Activated CD4-positive, alpha-beta T cell treated with anti-CD3 and anti-CD28 coated beads, Interleukin-10, Interleukin-2, amounts not matched to agents 100 ng/mL and 50 ng/mL, durations not matched to agents 16 hours and 8 hours (primary cell): ENCODE measurements around the gene ZBTB20.

Source experiments
- DNase-seq: peaks from one replicate; pipeline ENCODE4 v3.0.0-alpha.2; 2020

ZBTB20 gene

DNA sequence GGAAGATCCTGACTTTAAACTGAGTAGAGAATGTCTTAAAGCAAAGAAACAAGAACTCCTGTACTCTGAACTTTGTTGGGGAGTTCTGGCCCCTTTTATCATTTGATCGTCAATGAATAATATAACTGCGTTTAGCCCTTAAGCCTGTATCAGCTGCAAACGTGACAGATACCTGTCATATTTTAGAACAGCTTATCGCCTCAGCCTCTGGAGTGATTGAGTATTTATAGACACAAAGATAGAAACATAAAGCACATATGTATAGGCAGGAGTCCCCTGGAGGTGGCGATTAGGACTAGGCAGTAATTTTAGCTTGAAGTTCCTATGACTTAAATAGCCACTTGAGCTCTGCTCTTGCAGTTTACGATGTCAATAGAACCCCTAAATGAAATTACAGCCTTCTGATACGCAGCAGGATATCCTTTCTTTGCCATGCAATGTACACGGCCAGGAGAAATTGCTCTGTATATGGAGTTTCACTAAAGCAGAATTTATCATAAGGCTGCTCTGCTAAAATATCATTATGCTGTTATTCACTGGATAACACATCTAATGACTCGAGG is 531.5 kb downstream of the ZBTB20 start:
- no peak for DNase-seq

DNA sequence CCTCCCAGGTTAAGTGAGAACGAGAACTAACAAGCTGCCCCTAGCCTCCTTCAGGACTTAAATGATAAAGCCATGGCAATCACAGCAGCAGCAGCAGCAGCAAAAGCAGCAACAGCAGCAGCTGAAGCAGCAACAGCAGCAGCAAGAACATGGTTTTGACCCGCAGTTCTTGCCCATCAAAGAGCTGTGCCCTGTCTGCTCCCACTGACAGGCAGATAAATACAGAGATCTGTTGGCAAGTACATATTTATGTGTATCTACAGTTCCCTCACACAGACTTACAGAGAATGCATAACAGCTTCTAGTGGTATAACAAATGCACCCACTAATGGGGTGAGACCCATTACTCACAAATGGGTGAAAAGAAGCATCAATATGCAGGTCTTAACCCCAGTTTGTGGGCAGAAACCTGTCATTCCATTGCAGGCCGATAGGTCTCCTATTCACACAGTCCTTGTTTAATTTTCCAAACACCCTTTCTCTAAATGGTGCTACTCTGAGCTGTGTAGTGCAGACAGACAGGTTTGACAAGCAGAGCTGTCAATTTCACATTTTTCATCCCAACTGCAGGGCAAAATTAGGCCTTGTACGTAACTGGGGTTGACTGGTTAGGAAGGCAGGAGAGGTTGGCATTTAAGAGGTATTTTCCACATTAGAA is 537.0 kb downstream of the ZBTB20 start:
- DNase-seq, result no peak

DNA sequence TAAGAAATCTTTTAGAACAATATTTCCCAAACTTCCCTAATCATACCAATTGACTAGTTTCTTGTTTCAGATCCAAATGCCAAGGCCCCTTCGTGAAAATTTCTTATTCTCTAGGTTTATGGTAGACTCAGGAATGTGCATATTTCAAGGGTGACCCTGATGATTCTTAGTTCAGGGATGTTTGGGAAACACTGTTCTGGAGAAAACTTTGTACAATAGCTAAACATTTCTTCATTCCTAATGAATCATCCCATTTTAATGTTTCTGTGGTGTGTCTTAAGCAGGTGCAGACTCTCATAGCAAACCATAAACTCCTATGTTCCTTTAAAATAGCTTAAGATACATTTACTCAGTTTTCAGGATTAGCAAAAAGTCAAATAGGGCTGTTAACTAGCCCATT is 538.8 kb downstream of the ZBTB20 start:
- no peak for DNase-seq

DNA sequence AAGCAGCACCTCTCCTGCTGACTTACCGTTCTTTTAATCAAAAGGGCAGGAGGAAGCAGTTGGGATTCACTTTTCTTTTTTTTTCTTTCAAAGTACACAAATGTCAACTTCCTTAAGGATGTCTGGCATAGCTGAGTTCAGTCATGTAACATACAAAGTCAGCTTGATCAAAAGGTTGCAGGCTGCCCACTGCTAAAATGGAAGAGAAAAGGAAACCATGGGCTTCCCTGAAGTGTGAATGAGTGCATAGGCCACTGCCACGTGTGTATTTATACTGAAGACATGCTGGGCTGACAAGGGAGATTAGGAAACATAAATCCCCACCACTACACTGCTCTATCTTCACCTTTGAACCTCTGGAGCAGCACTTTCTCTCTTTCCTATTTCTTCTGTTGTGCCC is 540.8 kb downstream of the ZBTB20 start:
- no peak for DNase-seq

DNA sequence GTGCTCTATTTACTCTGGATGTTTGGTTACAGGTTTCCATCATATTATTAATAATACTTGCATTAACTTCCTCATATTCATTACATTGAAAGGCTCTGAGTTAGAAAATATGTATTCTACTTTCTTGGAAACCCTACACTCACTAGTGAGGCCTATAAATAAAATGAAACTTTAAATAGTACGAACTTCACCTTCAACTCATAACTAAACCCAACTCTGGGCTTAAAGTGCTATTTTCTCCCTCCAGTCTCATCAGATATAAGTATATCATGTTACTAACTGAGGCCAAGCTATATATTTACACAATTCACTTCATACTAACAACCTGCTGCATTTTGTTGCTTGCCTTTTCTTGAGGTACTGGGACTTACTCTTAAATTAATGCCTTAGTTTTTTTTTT is 546.5 kb downstream of the ZBTB20 start:
- DNase-seq, result no peak

DNA sequence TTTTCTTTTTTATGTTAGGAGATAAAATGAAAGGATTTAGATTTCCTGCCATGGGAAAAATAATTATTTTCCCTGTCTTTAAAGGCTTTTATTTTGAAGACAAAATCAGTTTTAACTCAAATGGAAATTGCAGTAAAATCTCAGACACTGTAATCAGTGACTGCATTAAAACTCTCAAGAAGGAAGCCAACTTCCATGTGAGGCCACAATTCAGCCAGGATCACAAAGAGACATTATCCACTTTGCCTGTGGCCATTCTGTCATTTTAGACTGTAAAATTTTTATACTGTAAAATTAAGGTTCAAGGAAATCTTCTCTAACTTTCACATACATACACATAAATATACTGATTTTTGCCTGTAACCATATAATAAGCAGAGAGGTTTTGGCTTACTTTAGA is 549.2 kb downstream of the ZBTB20 start:
- DNase-seq, result no peak

DNA sequence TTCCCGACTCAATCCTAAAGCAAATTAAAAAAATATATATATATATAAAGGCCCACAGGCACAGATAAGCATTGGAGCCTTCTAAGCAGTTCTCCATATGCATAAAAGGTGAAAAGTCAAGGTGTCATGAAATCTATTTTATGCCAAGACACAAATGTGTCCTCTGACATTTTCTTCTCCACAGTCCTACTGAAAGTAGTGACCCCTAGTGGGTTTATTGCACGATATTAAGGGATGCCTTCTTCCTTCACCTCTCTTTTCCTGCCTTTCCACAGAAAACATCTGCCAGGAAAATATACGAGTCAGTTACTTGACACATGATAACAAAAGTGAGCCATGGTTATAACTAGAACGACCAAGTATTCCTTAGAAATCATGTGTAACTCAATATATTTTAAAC is 550.1 kb downstream of the ZBTB20 start:
- no peak for DNase-seq

DNA sequence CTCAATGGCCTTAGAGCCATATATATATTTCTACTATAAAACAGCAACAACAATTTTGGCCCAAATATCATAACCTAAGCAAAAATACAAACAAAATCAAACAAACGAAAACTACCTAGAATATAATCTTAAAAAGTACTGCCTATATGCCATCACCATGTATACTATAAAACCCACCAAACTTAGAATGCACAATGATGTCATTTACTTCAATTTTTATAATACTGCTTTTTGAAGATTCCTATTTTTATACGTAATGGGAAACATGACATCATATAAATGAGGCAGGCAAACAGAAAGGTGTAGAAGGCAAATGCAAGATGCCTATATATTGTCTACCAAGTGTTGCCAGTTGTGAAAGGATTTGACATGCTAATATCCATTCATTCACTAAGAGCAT is 550.9 kb downstream of the ZBTB20 start:
- no peak for DNase-seq

DNA sequence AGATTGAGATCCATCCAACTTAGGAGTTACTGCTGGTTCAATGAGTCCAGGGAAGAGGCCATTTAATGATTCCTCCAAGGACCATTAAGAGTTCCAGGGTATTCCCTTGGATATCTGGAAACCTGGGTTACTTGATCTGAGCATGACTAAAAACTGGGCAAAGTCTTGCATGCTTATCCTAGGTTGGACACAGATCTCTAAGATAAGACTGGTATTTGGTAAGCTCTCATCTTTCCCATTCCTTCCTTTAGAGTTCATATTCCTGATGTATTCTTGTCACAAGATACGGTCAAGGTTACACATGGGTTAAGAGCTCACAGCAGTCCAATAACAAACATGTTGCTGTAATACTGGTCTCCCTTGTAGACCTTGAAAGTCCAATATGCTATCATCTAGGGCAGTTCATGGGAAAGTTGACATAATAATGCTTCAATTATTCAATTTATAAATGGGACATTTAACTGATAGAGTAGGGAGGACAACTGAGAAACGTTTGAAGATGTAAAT is 551.5 kb downstream of the ZBTB20 start:
- no peak for DNase-seq

DNA sequence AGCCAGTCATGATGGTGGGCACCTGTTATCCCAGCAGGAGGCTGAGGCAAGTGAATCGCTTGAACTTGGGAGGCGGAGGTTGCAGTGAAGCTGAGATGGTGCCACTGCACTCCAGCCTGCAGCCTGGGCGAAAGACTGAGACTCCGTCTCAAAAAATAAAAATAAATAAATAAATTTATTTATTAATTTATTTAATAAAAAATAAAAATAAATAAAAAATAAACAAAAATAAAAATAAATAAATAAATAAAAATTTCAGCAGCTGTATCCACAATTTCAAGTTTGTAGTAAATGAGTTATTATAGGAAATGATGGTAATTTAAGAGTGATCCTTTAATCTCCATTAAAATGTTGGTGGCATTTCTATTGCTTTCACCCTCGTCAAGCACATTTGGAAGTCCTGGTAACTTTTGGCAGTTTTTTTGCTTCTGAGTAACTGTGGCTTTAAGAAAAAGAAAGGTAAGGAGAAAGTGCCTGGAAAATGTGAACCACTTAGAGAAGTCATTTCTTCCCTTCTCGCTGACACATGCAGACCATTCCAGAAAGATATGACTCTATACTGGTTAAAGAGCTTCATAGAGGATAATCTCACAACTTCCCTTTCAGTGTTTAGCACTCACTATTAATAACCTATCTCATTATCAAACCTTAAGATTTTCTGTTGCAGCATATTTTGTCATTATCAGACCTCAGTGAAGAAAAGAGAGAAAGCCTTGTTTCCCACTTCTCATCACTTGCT is 556.6 kb downstream of the ZBTB20 start:
- DNase-seq, result peak; percentile 3

DNA sequence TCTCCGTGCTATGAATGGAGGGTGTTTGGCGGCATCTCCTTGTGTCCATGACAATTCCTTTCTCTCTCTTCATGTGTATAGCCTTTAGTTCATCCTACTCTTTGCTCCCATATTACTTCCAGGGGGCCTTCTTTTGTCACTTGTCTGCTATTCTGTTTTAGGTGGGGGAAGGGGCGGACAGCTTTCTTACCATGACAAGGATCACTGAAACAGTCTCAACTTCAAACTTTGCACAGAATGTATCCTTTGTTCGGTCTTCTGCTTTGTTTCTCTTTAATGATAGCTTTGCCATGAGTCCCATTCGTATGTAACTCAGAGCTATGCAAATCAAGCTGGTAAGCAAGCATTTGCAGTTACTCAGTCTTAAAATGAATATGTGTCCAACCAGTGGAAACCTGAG is 559.1 kb downstream of the ZBTB20 start:
- no peak for DNase-seq

DNA sequence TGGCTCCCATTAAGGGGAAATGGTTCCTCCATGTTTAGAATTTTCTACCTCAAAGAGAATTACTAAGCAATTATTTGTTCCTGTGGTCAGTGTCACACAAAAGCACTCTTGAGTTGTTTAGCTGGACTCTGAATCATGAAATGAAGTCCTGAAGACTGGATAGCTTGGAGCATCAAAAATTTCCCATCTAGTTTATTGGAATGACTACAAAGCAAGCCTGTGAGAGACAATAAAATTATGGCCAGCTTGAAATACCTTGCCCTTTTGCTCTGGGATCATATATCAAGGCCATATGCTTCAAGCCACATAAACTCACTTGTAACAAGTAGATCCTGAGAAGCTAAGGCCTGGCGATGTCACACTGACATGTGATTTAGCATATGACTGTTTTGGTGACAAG is 561.0 kb downstream of the ZBTB20 start:
- DNase-seq, result no peak

DNA sequence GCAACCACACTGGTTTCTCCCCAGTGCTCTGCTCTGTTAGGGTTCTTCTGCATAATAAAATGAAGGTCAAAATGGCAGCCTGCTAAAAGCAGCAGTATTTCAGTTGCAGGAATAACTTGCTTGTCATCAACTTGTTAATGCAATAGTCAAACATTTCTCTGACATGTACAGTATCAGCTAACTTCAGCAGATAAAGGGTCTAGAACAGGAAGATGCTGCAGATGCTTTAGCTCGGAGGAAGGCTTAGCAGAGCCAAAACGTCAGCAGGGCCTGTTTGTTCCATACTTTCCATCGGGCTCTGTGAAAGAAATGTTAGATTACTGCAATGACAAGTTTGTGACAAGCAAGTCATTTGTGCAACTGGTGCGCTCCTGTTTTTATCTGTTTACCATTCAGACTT is 561.4 kb downstream of the ZBTB20 start:
- DNase-seq, result no peak

DNA sequence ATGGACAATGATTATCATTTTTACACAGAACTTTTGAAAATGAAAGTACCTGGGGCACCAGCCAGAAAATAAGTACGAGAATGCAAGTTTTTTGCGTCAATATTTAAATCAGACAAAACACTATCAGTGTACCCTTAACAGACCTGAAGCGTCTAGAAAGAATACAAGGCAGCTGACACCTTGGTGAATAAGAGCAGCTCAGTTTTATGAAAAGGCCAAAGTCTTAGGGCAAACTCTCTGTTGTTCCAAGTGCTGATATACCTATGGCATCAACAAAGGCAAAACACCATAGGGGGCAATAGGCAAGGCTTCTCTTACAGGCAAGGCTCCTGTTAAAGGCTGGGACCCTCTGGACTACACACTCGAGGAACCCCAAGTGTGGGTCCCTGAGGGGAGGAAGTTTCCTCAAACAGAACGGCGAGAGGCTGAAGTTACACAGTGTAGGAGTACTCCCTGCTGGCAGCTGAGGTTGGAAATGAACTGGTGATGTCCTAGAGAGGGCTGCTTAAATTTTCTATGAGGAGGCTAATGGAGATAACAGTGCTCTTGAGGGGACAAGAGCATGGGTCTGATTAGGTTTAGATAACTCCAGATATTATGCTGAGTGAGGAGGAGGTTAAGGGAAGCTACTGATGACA is 562.2 kb downstream of the ZBTB20 start:
- DNase-seq, result no peak

DNA sequence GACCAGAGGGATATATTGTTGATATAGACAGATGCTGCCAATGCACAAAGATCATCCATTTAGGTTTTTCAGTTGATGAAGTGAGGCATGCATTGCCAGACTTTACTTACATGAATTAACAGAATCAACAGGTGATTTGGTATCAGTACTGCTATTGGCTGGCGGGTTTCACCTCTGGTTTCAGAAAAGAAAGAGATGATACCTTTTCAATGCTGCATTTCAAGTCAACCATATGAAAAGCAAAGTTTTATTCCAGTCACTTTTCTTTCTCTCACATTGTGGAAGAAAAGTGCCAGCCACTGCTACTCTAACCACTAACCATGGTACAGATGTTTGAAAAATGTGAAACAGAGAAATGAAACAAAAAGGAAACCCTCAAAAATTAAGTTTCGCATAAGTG is 564.2 kb downstream of the ZBTB20 start:
- DNase-seq, result peak; percentile 22

DNA sequence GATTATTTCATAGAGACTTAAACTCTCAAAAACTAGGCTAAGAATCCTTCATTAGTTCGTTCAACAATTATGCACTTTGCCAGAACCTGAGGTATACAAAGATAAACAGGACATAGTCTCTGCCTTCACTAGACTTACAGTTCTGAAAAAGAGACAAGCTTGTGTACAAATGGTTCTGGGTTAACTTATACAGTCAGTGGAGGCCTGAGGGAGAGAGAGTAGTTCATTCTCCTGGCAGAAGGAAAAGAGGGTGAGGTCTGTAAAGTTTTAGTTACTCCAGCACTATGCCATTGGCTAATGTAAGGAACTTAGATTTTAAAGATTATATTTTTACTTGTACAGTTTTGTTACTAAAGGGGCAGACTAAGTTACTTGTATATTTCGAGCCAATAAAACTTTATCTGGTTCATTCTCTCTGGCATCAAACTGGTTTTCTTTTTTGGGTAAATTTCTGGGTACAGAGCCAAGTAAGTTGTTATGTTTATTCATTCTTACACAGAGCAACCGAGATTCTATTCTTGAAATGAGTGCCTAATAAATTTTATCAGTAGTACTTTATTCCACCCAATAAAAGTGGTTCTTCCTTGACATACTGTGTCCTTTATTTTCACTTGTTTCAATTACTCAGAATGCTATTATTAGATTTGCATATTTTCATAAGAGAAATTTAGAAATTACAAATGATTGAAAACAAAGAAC is 574.6 kb downstream of the ZBTB20 start:
- DNase-seq, result no peak

DNA sequence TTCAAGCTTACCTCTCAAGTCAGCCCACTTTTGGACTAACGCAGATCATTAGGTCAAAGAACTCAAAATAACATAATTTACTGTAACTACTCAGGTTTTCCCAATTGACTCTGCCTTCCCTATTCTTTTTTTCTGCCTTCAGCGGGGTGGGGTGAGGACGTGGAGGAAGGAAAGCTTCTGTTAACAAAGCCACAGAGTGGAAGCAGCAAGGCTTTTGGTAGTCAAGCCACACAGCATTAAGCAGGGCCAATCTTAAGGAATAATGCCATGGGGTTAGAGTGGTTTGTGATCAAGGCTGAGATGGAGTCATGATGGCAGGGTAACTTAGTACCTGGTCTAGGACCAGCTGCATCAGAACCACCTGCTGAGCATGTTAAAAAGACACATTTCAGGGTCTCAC is 575.7 kb downstream of the ZBTB20 start:
- DNase-seq, result no peak

DNA sequence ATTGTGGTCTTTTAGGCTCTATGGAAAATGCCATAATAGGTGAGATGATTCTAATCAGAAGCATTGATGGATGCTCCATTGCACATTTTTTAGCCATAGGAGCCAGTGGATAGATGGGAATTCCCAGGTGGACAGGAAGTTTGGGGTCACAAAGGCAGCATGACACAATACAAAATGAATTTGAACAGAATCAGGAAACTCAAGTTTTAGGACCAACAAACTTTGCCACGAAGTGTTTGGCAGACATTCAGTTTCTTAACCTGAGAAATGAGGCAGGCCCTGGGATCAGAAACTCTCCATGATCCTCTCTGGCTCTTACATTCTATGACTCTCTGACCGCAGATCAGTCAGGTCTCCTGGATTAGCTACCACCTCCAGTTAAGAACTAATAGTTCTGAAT is 577.9 kb downstream of the ZBTB20 start:
- DNase-seq, result no peak

DNA sequence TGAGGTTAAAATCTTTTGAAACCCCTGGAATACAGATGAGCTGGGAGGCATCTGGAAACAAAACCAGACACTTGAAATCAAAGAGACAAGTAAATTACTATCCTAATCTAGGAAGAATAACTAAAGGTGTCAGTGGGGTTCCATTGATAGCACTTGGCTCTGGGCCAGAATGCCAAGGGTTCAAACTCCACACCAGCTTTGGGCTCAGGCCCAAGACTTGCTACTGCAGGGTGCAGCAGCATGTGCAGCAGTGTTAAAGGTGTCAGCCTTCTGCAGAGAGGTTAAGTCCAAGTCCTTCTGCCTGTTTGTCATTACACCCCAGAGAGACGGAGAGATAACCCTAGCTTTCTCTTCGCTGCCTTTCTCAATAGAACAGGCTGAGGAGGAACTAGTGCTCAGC is 579.3 kb downstream of the ZBTB20 start:
- DNase-seq, result no peak

DNA sequence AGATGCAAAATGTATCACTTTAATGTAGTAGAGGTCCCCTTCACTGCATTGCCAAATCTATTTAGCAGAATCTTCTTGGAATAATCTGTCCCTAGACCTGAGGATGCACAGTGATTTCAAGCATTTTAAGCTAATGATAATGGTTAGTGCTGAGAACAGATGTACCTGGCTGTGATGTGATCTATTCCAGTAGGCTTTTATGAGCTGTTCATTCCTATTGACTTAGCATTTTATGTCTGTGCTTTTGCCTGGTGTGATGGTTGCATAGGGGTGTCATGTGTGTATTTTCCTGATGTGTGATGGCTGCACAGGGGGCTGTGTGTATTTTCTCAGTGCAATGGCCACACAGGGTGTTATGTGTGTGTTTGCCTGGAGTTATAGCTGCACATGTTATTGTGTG is 580.3 kb downstream of the ZBTB20 start:
- DNase-seq, result no peak

DNA sequence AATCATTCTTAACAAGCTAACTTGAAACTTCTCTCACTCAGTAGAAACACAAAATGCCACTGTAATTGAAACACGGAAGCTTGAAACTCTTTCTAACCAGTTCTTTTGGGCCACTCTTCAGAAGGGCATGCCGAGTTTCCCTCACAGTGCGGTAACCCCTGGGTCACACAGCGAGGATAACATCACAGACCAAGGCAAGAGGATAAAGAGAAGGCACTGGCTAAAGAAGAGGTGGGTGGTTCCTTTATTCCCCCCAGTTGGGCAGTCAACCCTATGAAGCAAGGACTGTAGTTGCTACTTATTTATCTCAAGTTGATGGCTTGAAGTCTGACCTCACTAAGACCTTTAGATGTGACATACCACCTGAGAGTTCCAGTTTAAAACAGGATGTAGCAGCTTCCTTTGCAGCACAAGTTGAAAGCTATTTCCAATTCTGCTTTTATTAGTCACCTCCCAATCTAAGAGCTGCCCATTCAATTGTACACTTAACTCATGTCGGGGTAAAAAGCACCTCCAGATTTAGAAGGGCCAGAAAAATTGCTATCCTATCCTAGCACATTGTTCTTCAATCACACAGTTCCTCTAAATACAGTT is 580.8 kb downstream of the ZBTB20 start:
- no peak for DNase-seq

DNA sequence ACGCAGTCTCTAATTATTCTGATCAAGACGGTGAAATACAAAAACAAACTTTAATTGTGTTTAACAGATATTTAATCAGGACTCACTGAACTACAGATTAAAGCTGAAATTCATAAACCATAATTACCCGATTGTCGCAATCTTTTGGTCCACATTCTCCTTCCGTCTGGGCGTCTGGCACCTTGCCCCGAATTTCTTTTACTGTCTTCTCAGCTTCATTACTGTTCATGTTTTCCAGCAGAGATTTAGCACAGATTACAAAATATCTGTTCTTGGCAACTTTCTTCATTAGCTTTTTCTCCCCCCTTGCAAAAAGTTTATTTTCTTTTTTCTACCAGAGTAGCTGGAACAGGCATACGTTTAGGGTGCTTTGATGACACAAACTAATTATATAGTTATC is 581.9 kb downstream of the ZBTB20 start:
- no peak for DNase-seq

DNA sequence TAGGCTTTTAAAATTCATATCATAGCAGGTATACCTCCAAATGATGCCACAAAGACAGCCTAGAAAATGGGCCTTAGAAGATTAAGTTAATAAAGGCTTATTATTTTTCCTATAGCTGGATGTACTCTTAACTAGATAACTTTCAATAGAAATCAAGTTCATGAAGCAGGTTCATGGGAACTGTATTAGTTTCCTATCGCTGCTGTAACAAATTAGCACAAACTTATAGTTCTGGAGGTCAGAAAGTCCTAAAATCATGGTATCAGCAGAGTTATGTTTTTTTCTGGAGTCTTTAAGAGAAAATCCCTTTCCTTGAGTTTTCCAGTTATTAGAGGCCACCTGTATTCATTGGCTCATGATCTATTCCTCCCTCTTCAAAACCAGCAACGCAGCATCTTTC is 583.4 kb downstream of the ZBTB20 start:
- no peak for DNase-seq
